NOMO-1 treated with DMSO at 0.1 percent for 48 hours (cell line): ENCODE measurements around the gene PTCD1.

Experiments
- DNase-seq: peaks from one replicate; lab custom pipeline; 2025; ENCODE audit not compliant: unreplicated experiment; lab: John Stamatoyannopoulos, UW

The PTCD1 gene

DNA sequence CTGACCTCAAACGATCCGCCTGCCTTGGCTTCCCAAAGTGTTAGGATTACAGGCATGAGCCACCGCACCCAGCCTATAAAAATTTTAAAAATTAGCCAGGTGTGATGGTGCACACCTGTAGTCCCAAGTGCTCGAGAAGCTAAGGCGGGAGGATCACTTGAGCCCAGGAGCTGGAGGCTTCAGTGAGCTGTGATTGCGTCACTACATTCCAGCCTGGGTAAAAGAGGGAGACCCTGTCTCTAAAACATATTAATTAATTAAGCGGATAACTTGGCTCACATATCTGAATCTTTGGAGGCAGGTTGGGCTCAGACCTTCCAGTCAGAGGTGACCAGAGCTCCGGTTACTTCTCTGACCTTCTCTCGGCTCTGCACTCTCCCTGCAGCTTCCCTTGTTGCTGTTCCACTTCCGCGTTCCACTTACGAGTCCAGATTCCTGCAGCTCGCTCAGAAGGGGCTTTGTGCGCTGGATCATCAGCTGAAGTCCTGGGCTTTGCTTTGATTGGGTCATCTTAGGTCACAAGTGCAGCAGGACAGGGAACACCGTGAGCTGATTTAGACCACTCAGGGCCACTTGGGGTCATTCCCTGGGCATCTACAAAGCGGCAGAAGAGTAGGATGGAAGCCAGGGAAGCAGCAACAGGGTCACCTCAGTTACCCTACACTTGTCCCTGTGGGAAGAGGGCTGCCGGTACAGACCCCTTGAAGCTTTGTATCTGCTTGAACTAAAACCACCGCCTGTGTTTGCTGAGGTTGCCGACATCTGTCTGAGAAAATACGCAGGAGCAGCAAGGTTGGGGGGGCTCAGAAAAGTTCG is 66.1 kb downstream of the PTCD1 start:
- DNase-seq: no peak

DNA sequence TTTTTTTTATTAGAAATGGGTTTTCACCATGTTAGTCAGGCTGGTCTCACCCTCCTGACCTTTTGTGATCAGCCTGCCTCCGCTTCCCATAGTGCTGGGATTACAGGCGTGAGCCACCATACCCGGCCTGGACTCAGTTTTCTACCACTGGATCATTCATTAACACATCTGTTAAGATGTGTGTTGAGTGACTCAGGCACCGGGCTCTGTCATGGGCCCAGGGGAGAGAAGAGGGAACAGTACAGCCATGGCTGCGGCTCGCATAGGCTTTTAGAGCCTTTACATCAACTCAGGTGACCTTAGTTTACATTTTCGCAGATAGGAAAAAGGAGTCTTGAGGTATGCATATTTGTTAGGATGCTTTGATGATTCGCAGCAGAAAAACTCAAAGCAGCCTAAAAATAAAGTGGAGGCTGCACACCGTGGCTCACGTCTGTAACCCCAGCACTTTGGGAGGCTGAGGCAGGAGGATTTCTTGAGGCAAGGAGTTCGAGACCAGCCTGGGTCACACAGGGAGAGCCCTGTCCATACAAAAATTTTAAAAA is 67.2 kb downstream of the PTCD1 start:
- DNase-seq: no peak

DNA sequence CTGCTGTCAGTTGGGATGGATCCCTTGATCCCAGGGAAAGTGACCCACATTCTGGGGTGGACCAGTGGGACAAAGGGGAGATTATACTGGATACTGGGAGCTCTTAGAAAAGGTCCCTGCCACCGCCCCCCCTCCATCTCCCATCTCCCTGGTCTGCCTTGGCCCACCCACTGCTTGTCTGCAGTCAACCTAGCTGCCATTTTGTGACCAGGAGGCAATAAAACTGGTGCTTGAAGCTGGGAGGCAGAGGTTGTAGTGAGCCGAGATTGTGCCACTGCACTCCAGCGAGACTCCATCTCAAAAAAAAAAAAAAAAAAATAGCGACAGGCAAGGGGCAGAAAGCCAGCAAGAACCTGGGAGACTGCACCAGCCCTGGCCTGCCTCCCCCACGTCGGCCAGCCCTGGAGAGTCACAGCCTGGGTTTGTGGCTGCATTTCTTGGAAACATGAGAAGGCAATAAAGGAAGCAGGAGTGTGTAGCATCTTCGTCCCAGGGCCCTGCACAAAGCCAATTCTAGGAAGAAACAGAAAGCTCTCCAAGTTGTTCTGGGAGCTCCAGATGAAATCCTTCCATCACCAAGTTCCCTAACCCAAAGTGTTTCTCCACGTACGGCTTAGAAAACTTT is 68.7 kb downstream of the PTCD1 start:
- DNase-seq: no peak

DNA sequence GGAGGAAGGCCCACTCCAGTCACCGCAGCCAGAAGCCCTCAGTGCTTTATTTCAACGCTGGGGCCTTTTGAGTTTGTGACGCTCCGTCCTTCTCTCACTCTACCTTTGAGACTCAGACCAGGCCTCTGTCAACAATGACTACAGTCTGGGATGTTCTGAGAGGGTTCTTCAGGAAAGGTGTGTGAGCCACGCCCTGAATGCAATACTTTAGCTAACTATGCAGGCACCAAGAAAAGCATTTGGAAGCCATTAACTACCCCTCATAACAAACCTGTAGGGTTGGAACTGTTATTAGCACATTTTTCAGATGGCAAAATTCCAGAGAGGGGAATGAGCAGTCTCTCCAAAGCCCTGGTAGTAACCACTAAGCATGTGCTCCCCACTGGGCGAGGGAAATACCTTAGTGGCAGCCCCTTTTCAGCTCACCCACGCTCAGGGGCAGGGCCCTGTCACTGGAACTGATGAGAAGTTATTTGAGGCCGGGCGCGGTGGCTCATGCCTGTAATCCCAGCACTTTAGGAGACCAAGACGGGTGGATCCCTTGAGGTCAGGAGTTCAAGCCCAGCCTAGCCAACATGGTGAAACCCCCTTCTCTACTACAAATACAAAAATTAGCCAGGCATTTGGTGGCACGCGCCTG is 69.7 kb downstream of the PTCD1 start:
- no peak for DNase-seq
